ENCODE results near the gene POLD3. TPM values are rescaled to one million over a fixed set of nuclear protein-coding genes. Genes with fewer than 3 reads are reported as not detected.

POLD3 gene, protein sequence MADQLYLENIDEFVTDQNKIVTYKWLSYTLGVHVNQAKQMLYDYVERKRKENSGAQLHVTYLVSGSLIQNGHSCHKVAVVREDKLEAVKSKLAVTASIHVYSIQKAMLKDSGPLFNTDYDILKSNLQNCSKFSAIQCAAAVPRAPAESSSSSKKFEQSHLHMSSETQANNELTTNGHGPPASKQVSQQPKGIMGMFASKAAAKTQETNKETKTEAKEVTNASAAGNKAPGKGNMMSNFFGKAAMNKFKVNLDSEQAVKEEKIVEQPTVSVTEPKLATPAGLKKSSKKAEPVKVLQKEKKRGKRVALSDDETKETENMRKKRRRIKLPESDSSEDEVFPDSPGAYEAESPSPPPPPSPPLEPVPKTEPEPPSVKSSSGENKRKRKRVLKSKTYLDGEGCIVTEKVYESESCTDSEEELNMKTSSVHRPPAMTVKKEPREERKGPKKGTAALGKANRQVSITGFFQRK
- 8.5 and 13.3 TPM in 2 replicates for total RNA-seq

DNA sequence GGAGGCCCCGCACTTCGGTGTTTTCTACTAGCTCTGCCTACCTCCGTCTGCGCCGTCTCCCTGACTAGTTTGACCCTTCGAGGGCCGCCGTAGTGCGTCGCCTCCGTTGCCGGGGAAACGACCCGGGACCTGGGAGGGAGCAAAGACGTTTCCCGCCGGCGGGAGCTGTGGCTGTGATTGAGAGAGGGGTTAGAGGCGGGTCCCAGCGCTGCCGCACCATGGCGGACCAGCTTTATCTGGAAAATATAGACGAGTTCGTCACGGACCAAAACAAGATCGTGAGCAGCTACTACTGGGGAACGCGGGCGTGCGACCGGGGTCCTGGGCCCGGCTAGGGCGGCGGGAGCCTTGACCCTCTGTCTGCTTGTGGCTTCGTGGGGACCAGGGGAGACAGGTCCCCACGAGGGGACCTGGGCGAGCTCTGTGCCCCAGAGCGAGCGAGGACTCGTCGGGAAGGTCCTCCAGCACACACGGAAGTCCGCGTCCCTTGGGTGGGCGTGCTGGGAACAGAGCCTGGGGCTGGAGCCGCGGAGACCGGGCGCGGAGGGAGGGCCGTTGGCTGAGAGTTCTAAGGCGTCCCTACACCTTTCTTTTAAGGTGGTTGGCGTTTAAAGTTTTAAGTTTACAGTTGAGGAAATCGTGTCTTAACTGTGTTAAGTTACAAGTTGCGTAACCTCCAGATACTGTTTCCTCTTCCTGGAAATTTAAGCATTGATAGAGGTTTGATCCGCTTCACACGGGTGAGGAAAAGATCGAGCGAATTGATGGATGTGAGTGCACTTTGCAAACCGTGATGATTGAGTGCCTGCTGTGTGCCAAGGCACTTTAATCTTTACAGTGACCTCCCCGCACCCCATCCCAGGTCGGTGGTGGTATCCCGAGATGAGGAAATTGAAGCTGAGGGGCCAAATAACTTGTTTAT is at the start of gene POLD3:
Gene POLD3, plus strand, starts transcription at position 142 of the 922 bp plus-strand sequence. Its CDS starts 77 bp downstream, at position 219.

Other genes starting within 250 kb of the POLD3 start
- 4.5 and 7.0 TPM in 2 replicates for gene PGM2L1, start 194.1 kb upstream of the POLD3 start, total RNA-seq
- gene KCNE3, start 125.0 kb upstream of the POLD3 start, total RNA-seq = under 0.01 and 0.06 TPM in 2 replicates
- 1.2 and 1.6 TPM in 2 replicates for gene LIPT2, start 98.9 kb upstream of the POLD3 start, total RNA-seq
- not detected in 2 replicates for gene CHRDL2, start 138.8 kb downstream of the POLD3 start, total RNA-seq
- gene RNF169, start 156.3 kb downstream of the POLD3 start, total RNA-seq = 19.8 and 23.7 TPM in 2 replicates

All from aortic smooth muscle cell (primary cell).